ENCODE results near the gene DFFA. TPM values are rescaled to one million over a fixed set of nuclear protein-coding genes. Genes with fewer than 3 reads are reported as not detected.

The DFFA gene
- total RNA-seq, 2 experiments from 2014 or later: 28.1 to 28.6 TPM

DNA sequence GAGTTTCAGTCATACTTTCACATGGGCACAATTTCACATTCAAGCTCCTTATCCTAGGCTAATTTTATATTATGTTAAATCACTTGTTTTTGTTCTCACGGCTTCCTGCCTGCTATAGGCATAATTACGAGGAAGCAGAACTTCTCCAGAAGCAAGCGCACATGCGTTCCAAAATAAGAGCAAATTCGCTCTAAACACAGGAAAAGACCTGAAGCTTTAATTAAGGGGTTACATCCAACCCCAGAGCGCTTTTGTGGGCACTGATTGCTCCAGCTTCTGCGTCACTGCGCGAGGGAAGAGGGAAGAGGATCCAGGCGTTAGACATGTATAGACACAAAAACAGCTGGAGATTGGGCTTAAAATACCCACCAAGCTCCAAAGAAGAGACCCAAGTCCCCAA is 22.6 kb downstream of the DFFA start, which contains the start of gene CORT:
Gene CORT (plus strand): TSS at position 281 of the 400 bp plus-strand sequence. CDS start 193 bp downstream, outside the sequence.
- Mint-ChIP-seq H3K4me1 (no peaks in the 10 kb centered on the region), H3K9me3 (no peaks in the 10 kb centered on the region), H3K27me3 (no peaks in the 10 kb centered on the region), H3K36me3 (ENCODE audit: low read depth) (no peaks in the 10 kb centered on the region), H3K4me3 (no peak within 1 kb of the TSS), H3K27ac (no peak within 1 kb of the TSS)
- POLR2A ChIA-PET: interaction anchor here (0.6 kb wide), 1 partner anchor 421 kb away, joined by 3 read pairs; no protein-coding TSS in a partner anchor
- DNase-seq: no peak
- CTCF ChIA-PET: interaction anchor here (0.5 kb wide), 1 partner anchor 533 kb away, joined by 3 read pairs; no protein-coding TSS in a partner anchor

DNA sequence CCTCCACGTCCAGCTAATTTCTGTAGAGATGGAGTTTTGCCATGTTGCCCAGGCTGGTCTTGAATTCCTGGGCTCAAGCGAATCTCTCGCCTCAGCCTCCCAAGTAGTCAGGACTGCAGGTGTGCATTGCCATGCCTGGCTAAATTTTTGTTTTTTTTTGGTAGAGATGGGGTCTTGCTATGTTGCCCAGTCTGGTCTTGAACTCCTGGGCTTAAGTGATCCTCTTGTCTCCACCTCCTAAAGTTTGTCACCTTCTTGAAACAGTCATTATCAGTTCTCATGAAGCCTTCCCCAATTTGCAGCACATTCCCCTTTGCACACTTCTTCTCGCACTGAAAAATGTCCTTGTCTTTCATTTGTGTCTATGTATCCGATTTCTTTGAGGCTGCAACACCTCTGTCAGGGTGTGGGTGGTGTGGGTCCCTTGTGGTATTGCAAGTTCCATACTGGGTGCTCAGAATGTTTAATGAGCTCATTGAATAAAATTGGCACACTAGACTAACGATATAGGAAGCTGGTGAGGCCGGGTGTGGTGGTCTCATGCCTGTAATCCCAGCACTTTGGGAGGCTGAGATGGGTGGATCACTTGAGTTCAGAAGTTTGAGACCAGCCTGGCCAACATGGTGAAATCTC is 25.4 kb downstream of the DFFA start:
- Mint-ChIP-seq H3K27me3 (no peaks in the 10 kb centered on the region), H3K9me3 (no peaks in the 10 kb centered on the region), H3K4me3 (no peak overlapping the region), H3K36me3 (ENCODE audit: low read depth) (peaks cover 2% of the 10 kb centered on the region), H3K4me1 (no peaks in the 10 kb centered on the region), H3K27ac (no peak overlapping the region)
- POLR2A ChIA-PET: no interaction called here
- DNase-seq: no peak
- CTCF ChIA-PET: interaction anchor here (0.7 to 3.8 kb wide), 4 partner anchors 17 to 226 kb away, joined by 3 to 16 read pairs (median 4); partner anchors contain the start of gene CENPS

DNA sequence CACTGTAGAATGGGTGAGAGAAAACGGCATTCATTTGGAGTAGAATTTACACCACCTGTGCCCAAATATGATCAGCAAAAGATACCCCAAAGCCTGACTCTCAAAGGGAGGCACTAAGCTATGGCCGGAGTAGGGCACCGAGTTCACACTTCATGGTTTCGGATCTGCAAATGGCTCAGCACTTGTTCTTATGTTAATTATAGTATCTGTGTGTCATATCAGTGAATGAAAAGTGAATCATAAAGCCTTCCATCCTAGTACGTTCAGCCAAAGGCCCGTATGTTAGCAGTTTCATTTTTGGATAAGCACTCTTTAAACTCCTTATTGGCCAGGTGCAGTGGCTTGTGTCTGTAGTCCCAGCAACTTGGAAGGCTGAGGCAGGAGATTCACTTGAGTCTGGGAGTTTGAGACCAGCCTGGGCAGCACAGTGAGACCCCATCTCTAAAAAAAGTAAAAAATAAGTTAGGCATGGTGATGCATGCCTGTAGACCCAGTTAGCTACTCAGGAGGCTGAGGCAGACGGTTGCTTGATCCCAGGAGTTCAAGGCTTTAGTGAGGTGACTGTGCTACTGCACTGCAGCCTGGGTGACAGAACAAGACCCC is 27.4 kb downstream of the DFFA start:
- no peaks in the 10 kb centered on the region for H3K4me1 Mint-ChIP-seq
- H3K27me3 Mint-ChIP-seq: no peaks in the 10 kb centered on the region
- POLR2A ChIA-PET: interaction anchor here (0.7 kb wide), 1 partner anchor 20 kb away, joined by 3 read pairs; no protein-coding TSS in a partner anchor
- no peaks in the 10 kb centered on the region for H3K9me3 Mint-ChIP-seq
- DNase-seq: no peak
- H3K27ac Mint-ChIP-seq: no peak overlapping the region
- H3K36me3 Mint-ChIP-seq (ENCODE audit: low read depth): peaks cover 8% of the 10 kb centered on the region
- H3K4me3 Mint-ChIP-seq: no peak overlapping the region
- CTCF ChIA-PET: interaction anchor here (3.8 kb wide), 1 partner anchor 15 kb away, joined by 16 read pairs; the partner anchor contains the start of gene CENPS

DNA sequence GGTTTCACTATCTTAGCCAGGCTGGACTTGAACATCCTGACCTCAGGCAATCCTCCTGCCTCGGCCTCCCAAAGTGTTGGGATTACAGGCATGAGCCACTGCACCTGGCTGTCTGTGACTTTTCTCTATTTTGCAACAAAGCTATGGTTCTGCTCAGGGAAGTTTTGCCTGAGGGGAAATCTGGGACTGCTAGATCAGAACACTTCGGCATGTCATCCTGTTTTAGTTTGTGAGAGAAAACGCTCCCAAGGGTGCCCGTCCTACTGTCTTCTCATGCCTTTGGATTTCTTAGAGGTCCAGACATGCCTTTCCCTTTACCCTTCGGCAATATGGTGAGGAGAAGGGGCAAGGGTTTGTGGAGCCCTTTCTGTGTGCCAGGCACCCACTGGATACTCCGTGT is 28.1 kb downstream of the DFFA start:
- no peak overlapping the region for H3K4me3 Mint-ChIP-seq
- no peaks in the 10 kb centered on the region for H3K4me1 Mint-ChIP-seq
- H3K27ac Mint-ChIP-seq: no peak overlapping the region
- peaks cover 8% of the 10 kb centered on the region for H3K36me3 Mint-ChIP-seq (ENCODE audit: low read depth)
- no peaks in the 10 kb centered on the region for H3K27me3 Mint-ChIP-seq
- no peak for DNase-seq
- ChIA-PET POLR2A (no interaction called here), CTCF (interaction anchor here (3.8 kb wide), 1 partner anchor 14 kb away, joined by 16 read pairs; the partner anchor contains the start of gene CENPS)
- H3K9me3 Mint-ChIP-seq: no peaks in the 10 kb centered on the region

- POLR2A ChIA-PET: no interaction called here
- CTCF ChIA-PET: no interaction called here
- no peaks in the 10 kb centered on the region for H3K4me1 Mint-ChIP-seq
Measured at GRCh38 chr1:10440794-10441193, 31.5 kb downstream of the DFFA start.

DNA sequence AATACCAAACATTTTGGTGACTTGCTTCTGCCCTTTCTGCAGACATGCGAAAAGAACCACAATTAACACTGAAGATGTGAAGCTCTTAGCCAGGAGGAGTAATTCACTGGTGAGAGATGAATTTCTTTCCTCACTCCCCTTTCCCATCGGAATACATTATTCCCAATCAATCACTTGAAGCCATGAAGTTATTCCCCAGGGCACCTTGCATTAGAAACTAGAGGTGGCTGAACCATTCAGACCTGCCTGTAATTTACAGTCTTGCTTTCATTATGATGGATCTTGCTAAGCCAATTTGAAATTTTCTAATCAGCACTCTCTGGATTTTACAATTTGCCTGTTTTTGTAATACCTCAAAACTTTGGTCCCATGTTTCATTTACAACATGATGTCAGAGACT is 32.0 kb downstream of the DFFA start:
- peaks cover 8% of the 10 kb centered on the region for H3K36me3 Mint-ChIP-seq (ENCODE audit: low read depth)
- no peak overlapping the region for H3K27ac Mint-ChIP-seq
- no peaks in the 10 kb centered on the region for H3K9me3 Mint-ChIP-seq
- no peak for DNase-seq
- H3K27me3 Mint-ChIP-seq: no peaks in the 10 kb centered on the region
- CTCF ChIA-PET: no interaction called here
- H3K4me3 Mint-ChIP-seq: no peak overlapping the region
- POLR2A ChIA-PET: no interaction called here
- H3K4me1 Mint-ChIP-seq: no peaks in the 10 kb centered on the region

More at GRCh38 chr1:10440794-10441193, 31.5 kb downstream of the DFFA start:
- Mint-ChIP-seq H3K27me3 (no peaks in the 10 kb centered on the region), H3K9me3 (no peaks in the 10 kb centered on the region), H3K27ac (no peak overlapping the region), H3K4me3 (no peak overlapping the region), H3K36me3 (ENCODE audit: low read depth) (peaks cover 8% of the 10 kb centered on the region)
- DNase-seq: no peak

- H3K27ac Mint-ChIP-seq: no peak overlapping the region
- CTCF ChIA-PET: interaction anchor here (0.8 kb wide), 1 partner anchor 15 kb away, joined by 3 read pairs; no protein-coding TSS in a partner anchor
- POLR2A ChIA-PET: no interaction called here
- no peak for DNase-seq
- peaks cover 6% of the 10 kb centered on the region for H3K36me3 Mint-ChIP-seq (ENCODE audit: low read depth)
- no peak overlapping the region for H3K4me3 Mint-ChIP-seq
- H3K9me3 Mint-ChIP-seq: no peaks in the 10 kb centered on the region
- H3K27me3 Mint-ChIP-seq: no peaks in the 10 kb centered on the region
- H3K4me1 Mint-ChIP-seq: no peaks in the 10 kb centered on the region
Measured at GRCh38 chr1:10438677-10439163, 33.6 kb downstream of the DFFA start.

- Mint-ChIP-seq H3K27me3 (no peaks in the 10 kb centered on the region), H3K4me3 (no peak overlapping the region), H3K36me3 (ENCODE audit: low read depth) (peaks cover 6% of the 10 kb centered on the region), H3K4me1 (peaks cover 2% of the 10 kb centered on the region), H3K27ac (no peak overlapping the region), H3K9me3 (no peaks in the 10 kb centered on the region)
- ChIA-PET POLR2A (no interaction called here), CTCF (interaction anchor here (0.7 to 1.8 kb wide), 4 partner anchors 9 to 67 kb away, joined by 3 to 5 read pairs (median 4); no protein-coding TSS in a partner anchor)
- DNase-seq: no peak
Measured at GRCh38 chr1:10437052-10437451, 35.3 kb downstream of the DFFA start.

DNA sequence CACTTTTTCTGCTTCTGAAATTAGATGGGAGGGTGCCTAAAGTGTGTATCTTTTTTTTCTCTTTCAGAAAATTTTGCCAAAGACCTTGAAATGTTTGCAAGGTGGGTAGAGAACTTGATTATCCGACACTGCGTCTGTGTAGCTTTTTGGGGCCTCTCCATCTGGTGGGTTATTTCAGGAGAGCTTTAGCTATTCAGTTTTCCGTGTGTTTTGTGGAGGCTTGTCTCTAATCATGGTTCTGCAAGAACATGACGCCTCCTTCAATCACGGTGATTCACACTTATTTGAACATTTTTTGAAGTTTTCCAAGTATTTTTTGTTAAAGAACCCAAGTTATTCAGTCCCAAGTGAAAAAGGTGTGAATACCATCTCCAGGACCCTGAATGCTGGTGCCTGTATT is 37.7 kb downstream of the DFFA start:
- Mint-ChIP-seq H3K4me1 (peaks cover 20% of the 10 kb centered on the region), H3K27me3 (no peaks in the 10 kb centered on the region), H3K4me3 (no peak overlapping the region), H3K36me3 (ENCODE audit: low read depth) (no peaks in the 10 kb centered on the region), H3K27ac (no peak overlapping the region), H3K9me3 (no peaks in the 10 kb centered on the region)
- no peak for DNase-seq
- CTCF ChIA-PET: interaction anchor here (1.1 to 1.4 kb wide), 2 partner anchors 22 to 23 kb away, joined by 3 read pairs; no protein-coding TSS in a partner anchor
- POLR2A ChIA-PET: no interaction called here

- ChIA-PET CTCF (interaction anchor here (1.1 to 1.4 kb wide), 2 partner anchors 23 to 24 kb away, joined by 3 read pairs; no protein-coding TSS in a partner anchor), POLR2A (no interaction called here)
- no peak overlapping the region for H3K4me3 Mint-ChIP-seq
- H3K4me1 Mint-ChIP-seq: peaks cover 23% of the 10 kb centered on the region
- no peaks in the 10 kb centered on the region for H3K9me3 Mint-ChIP-seq
- H3K27ac Mint-ChIP-seq: no peak overlapping the region
- no peaks in the 10 kb centered on the region for H3K36me3 Mint-ChIP-seq (ENCODE audit: low read depth)
- DNase-seq: no peak
- no peaks in the 10 kb centered on the region for H3K27me3 Mint-ChIP-seq
Measured at GRCh38 chr1:10433790-10434189, 38.5 kb downstream of the DFFA start.

DNA sequence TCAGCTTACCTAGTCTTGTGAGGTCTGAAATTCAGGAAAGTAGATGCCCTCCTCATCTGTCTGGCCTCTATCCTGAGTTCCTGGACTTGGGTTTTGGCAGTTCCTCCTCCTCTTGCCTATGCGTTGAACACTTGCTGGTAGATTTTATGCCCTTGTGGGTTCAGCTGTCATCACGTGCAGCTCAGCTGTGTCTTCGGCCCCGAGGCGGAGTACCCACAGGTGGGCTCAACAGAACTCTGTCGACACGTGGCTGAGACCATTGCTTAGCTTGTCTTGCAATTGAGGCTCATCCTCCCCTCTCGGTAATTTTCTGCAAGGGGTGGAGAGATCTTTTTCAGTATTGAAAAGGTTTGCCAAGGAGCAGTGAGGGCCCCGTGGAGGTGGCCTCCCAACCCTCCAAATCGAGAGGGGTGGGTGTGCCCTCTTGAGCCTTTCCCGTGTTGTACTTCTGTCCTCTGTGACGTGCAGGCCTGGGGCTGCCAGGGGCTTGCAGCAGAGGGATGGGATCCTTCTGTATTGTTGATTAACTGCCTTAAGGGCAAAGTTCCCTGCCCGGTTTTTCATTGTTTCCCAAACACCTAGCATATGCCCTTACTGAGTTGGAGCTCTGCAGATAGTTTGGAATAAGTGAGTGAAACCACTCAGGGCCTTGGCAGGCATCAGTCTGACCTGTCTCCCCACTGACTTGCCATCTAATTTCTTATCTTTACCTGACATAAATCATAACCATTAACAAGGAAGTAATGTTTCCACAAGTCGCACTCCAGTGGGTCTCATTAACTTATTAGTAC is 39.2 kb downstream of the DFFA start:
- Mint-ChIP-seq H3K27ac (no peak overlapping the region), H3K4me3 (no peak overlapping the region), H3K9me3 (no peaks in the 10 kb centered on the region), H3K36me3 (ENCODE audit: low read depth) (no peaks in the 10 kb centered on the region), H3K4me1 (peaks cover 25% of the 10 kb centered on the region), H3K27me3 (no peaks in the 10 kb centered on the region)
- DNase-seq: no peak
- CTCF ChIA-PET: interaction anchor here (1.1 to 4.6 kb wide), 3 partner anchors 25 to 805 kb away, joined by 3 to 61 read pairs (median 4); no protein-coding TSS in a partner anchor
- POLR2A ChIA-PET: no interaction called here

DNA sequence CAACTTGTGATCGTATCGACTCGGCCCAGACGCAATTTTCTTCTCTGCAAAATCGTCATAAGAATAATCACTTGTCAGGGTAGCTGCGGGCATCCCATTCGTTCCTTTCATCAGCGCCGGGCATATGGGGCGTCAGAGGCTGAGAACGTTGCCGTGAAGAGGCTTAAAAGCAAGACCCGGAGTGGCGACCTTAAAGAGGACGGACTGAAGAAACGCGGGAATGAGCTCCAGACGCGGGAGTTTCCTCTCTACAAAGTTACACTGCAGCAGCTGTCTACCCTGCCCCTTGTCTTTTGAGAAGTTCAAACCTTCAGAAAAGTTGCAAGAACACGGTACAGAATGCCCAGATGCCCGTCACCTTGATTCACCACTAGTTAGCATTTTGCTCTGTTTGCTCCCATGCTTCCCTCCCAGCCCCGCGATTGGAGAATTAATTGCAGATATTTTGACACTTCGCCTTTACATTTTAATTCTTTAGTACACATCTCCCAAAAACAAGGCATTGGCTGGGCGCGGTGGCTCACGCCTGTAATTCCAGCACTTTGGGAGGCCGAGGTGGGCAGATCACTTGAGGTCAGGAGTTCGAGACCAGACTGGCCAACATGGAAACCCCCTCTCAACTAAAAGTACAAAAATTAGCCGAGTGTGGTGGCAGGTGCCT is 41.1 kb downstream of the DFFA start:
- ChIA-PET CTCF (interaction anchor here (0.8 to 4.6 kb wide), 13 partner anchors 14 to 547 kb away, joined by 3 to 61 read pairs (median 5); partner anchors contain the start of genes DFFA, KIF1B, LZIC and NMNAT1), POLR2A (no interaction called here)
- Mint-ChIP-seq H3K36me3 (ENCODE audit: low read depth) (no peaks in the 10 kb centered on the region), H3K27ac (peak overlapping the region; percentile 82), H3K4me3 (peak overlapping the region; percentile 82), H3K9me3 (no peaks in the 10 kb centered on the region), H3K4me1 (peaks cover 31% of the 10 kb centered on the region), H3K27me3 (no peaks in the 10 kb centered on the region)
- peak; percentile 22 for DNase-seq

Measured in activated CD4-positive, alpha-beta T cell treated with anti-CD3 and anti-CD28 coated beads, Interleukin-2, amount 10 ng/mL, durations not matched to agents 7 days and 5 days (primary cell).